ENCODE data around the gene MAP1B. TPM values are rescaled to one million over a fixed set of nuclear protein-coding genes. Genes with fewer than 3 reads are reported as not detected.

Gene MAP1B
- total and polyA plus RNA-seq, 2 of the 4 experiments (the other 2 are of a cell fraction), result 41.1 to 183 TPM

DNA sequence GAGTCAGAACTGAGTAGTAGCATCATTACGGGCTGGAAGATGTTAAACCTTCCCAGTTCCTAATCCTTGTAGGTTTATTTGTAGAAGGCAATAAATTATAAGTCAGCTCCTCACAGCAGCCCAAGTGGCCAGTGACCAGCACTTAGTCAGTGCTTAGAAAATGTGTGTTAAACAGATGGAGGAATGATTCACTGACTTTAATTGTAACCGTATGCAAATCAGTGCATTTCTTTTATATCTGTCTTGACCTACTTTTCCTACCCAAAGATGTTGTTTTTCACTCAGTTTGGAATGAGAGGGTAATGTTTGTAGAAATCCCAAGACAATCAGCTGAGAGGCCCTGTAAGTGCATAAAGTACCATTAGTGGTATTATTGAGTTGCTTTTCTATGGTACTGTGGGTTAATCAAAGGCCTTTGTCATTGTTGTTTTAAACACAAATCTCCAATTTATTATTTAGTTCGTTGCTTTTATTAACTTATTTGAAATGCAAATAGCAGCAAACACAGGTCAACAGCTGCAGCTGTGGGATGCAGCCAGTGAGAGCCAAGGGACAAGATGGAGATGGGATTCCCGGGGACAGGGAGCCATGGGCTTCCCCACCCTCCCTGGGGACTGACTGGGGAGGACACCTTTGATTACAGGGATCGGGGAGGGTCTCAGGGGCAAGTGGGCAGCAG, 49.8 kb downstream of the MAP1B start:
- peak overlapping the region; percentile 82 for H2BK5ac ChIP-seq (ENCODE audit: low read depth, low read length, poor library complexity, severe bottlenecking)
- H3K4me1 ChIP-seq (ENCODE audit: control insufficient read depth, insufficient read depth, low read length), result peaks cover 46% of the 10 kb centered on the region
- peak overlapping the region; percentile 86; the same call in 1 of the 2 replicates for H2BK120ac ChIP-seq (ENCODE audit: low read depth, low read length)
- BruUV-seq (replicated peaks), result no TSS peak
- intact Hi-C loops (cut with micrococcal nuclease), result no loop called here
- H4K91ac ChIP-seq (ENCODE audit: insufficient read depth, low read depth, low read length), result peak overlapping the region; percentile 87
- H3K36me3 ChIP-seq (ENCODE audit: control insufficient read depth, insufficient read depth, low read length), result no peaks in the 10 kb centered on the region
- H3K14ac ChIP-seq (replicated peaks; ENCODE audit: low read depth, low read length), result peak overlapping the region; percentile 11
- no peak overlapping the region for H2AFZ ChIP-seq (replicated peaks; ENCODE audit: low read length, poor library complexity)
- H3K9me1 ChIP-seq (ENCODE audit: insufficient read depth, low read length), result peaks cover 54% of the 10 kb centered on the region
- H3K18ac ChIP-seq (ENCODE audit: low read depth, low read length), result peak overlapping the region; percentile 82
- peak overlapping the region; percentile 73 for H2BK20ac ChIP-seq (ENCODE audit: low read depth, low read length)
- H4K5ac ChIP-seq (ENCODE audit: low read depth, low read length), result peak overlapping the region; percentile 43
- H4K20me1 ChIP-seq (ENCODE audit: insufficient read depth, low read length), result peaks cover 22% of the 10 kb centered on the region; the same call in 1 of the 2 replicates
- H3K9me3 ChIP-seq (ENCODE audit: control insufficient read depth, insufficient read depth, low read length), result no peaks in the 10 kb centered on the region
- WGBS, 2 experiments (ENCODE audit: extremely low coverage in 2 of 2, insufficient read length in 1 of 2), result no CpG with 5 or more reads among the region's 5 CpGs
- peak overlapping the region; percentile 33 for H3K4me2 ChIP-seq (ENCODE audit: low read depth, low read length)
- peak overlapping the region in 1 of 2 experiments; percentile 85; a peak in 1 of 4 replicates for H4K8ac ChIP-seq (ENCODE audit: low read depth in 2 of 2, low read length in 2 of 2)
- 0 out of 2 replicates have a peak, but pooled peaks have one; percentile 3 for TF ChIP-seq RAD21 (IDR thresholded peaks at IDR 0.05; ENCODE audit: low read length)
- TF ChIP-seq, protein P1, sequence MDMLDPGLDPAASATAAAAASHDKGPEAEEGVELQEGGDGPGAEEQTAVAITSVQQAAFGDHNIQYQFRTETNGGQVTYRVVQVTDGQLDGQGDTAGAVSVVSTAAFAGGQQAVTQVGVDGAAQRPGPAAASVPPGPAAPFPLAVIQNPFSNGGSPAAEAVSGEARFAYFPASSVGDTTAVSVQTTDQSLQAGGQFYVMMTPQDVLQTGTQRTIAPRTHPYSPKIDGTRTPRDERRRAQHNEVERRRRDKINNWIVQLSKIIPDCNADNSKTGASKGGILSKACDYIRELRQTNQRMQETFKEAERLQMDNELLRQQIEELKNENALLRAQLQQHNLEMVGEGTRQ (IDR thresholded peaks at IDR 0.05; ENCODE audit: low read depth, low read length), result peak; percentile 47; the same call in 1 of the 2 replicates
- peak; percentile 16; the same call in 1 of the 2 replicates for TF ChIP-seq MAFK (IDR thresholded peaks at IDR 0.05; ENCODE audit: low read depth, low read length)
- TF ChIP-seq BHLHE40 (IDR thresholded peaks at IDR 0.05; ENCODE audit: low read depth, low read length), result peak; percentile 89
- no peak for TF ChIP-seq MXI1 (IDR thresholded peaks at IDR 0.05; ENCODE audit: borderline replicate concordance, low read depth, low read length)
- TF ChIP-seq FOS (IDR thresholded peaks at IDR 0.05; ENCODE audit: low read depth, low read length), result peak; percentile 80
- TF ChIP-seq NFE2L2 (IDR thresholded peaks at IDR 0.05; ENCODE audit: low read depth, low read length), result no peak
- no peak overlapping the region for H3K4me3 ChIP-seq (ENCODE audit: insufficient read depth, low read depth, low read length)
- peak overlapping the region; percentile 5; the same call in 1 of the 2 replicates for H3K23ac ChIP-seq (ENCODE audit: low read depth, low read length)
- POLR2A ChIA-PET (ENCODE audit: unreplicated experiment), result no interaction called here
- H2AK9ac ChIP-seq (replicated peaks; ENCODE audit: low read depth, low read length, poor library complexity), result peak overlapping the region; percentile 10
- H3K9ac ChIP-seq (ENCODE audit: low read depth, low read length), result peak overlapping the region; percentile 7; the same call in 1 of the 2 replicates
- H3K56ac ChIP-seq (ENCODE audit: extremely low read depth, insufficient read depth, low read length), result peak overlapping the region; percentile 38; the same call in 1 of the 2 replicates
- H3K27ac ChIP-seq (ENCODE audit: insufficient read depth, low read length), result peak overlapping the region; percentile 79; the same call in 1 of the 2 replicates
- peaks cover 60 to 87% of the 10 kb centered on the region in 2 experiments for H3K79me1 ChIP-seq (ENCODE audit: low read depth in 1 of 2, low read length in 2 of 2)
- ATAC-seq (ENCODE audit: low read depth), result peak; percentile 77
- H2BK15ac ChIP-seq (ENCODE audit: low read depth, low read length), result peak overlapping the region; percentile 69; the same call in 1 of the 3 replicates
- peak overlapping the region; percentile 83 for H3K4ac ChIP-seq (ENCODE audit: low read depth, low read length)
- dilution Hi-C loops (cut with HindIII; ENCODE audit: low sequenced_read_pairs, unreplicated experiment), result no loop called here
- H3K27me3 ChIP-seq (ENCODE audit: control insufficient read depth, insufficient read depth, low read length), result no peaks in the 10 kb centered on the region
- in situ Hi-C loops (cut with MboI; ENCODE audit: low sequenced_read_pairs), result no loop called here
- CTCF ChIA-PET, result interaction anchor here (0.6 to 0.8 kb wide), 2 partner anchors 30 to 596 kb away, joined by 3 read pairs; no protein-coding TSS in a partner anchor
- H2AK5ac ChIP-seq (ENCODE audit: low read depth, low read length), result peak overlapping the region; percentile 37; the same call in 1 of the 2 replicates
- peak; percentile 98 for DNase-seq
